NOMO-1 (cell line): Measurements from ENCODE around the gene PALMD.

Source experiments
- DNase-seq, 2 experiments: peaks; one replicate each; lab custom pipeline; 2025; ENCODE audit not compliant: unreplicated experiment in 2 of 2; lab: John Stamatoyannopoulos, UW

PALMD gene

DNA sequence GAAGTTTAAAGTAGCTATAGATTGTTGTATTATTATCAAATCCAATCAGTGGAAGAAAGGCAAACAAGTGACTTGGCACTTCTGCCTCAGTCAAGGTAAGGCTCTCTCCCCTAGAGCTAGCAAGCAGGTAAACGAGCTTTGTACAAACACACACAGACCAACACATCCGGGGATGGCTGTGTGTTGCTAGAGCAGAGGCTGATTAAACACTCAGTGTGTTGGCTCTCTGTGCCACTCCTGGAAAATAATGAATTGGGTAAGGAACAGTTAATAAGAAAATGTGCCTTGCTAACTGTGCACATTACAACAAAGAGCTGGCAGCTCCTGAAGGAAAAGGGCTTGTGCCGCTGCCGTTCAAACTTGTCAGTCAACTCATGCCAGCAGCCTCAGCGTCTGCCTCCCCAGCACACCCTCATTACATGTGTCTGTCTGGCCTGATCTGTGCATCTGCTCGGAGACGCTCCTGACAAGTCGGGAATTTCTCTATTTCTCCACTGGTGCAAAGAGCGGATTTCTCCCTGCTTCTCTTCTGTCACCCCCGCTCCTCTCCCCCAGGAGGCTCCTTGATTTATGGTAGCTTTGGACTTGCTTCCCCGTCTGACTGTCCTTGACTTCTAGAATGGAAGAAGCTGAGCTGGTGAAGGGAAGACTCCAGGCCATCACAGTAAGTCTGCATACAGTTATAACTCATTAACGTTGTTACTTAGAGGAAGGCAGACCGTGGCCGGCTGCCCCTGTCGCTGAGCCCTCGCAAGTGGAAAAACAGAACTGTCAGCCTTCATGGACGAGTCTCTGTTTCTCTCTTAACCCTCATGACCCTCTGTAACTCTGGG, at the start of gene PALMD:
Gene PALMD, plus strand, starts transcription at position 415 of the 833 bp plus-strand sequence. Its CDS starts 205 bp downstream, at position 620.
- DNase-seq: no peak

- DNase-seq: no peak
Observed at GRCh38 chr1:99598738-99599411, 47.0 kb upstream of the PALMD start.

GRCh38 chr1:99599678-99600175, 46.2 kb upstream of the PALMD start:
- no peak for DNase-seq

DNA sequence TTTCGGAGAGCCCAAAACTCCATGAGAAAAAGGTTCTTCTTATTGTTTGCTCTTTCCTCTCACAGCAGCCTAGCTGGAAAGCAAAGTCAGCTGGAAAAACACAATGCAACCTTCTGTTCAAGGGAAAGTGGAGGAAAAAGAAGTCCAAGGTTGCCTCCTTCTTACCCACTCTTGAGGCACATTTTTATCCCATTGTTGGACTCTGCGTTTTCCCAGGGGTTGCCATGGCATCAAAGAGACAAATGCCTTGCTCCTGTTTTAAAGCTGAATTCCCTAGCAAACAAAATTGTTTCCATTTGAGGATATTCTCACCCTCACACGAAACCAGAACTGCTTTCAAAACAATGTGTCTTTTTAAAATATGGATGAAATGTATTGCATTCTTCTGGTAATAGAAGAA, 45.1 kb upstream of the PALMD start:
- no peak for DNase-seq

GRCh38 chr1:99601208-99601607, 44.7 kb upstream of the PALMD start:
- no peak for DNase-seq

DNA sequence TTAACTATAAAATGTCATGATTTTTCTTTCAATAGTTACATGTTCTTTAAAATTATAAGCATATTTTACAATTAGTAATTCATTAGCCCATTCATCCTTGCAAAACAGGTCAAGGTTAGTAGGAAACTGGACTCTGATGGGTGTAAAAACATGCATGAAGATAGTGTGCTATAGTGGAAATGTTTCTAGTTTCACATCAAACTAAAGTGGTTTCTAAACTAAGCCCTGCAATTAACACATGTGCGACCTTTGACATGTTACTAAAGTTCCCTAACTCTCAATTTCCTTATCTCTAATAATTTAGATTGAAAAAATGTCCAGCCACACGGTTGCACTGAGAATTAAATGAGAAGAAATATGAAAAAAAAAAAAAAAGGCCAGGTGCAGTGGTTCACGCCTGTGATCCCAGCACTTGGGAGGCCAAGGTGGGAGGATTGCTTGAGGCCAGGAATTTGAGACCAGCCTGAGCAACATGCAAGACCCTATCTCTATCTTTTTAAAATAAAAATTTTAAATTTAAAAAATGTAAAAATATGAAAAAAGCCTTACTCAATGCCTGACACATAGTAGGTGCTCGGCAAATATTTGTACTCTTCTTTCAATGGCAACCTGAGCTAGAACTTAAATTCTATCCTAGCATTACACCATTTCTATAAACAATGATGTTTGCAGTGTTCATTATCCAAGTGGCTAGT, 44.1 kb upstream of the PALMD start:
- no peak for DNase-seq

DNA sequence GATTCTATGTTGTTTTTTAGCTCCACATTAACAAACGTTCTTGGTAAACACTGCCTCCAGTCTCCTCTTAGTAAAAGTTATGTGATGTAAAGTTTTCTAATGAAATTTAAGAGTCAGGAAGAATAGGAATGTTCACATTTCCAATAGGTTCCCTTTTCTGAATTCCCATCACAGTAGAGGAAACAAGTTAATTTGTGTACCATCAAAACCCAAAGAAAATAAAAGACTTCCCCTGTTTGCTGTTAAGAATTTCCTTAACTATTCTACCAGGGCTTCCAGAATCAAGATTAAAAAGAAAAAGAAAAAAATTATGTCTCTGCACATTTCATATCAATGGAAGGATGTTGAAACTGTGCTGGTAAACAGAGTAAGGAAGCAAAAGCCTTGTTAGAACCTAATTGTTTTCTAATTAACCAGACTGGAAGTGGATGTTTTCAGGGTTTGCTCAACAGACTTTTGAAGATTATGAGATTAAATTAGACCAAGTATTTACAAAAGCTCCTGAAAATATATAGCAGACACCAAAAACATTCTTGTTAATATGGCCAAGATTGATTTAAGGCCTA, 43.4 kb upstream of the PALMD start:
- DNase-seq: no peak

GRCh38 chr1:99603699-99604560, 42.0 kb upstream of the PALMD start:
- DNase-seq: no peak

- DNase-seq: no peak
Observed at GRCh38 chr1:99606306-99606705, 39.6 kb upstream of the PALMD start.

- no peak for DNase-seq
Observed at GRCh38 chr1:99607590-99607989, 38.3 kb upstream of the PALMD start.

DNA sequence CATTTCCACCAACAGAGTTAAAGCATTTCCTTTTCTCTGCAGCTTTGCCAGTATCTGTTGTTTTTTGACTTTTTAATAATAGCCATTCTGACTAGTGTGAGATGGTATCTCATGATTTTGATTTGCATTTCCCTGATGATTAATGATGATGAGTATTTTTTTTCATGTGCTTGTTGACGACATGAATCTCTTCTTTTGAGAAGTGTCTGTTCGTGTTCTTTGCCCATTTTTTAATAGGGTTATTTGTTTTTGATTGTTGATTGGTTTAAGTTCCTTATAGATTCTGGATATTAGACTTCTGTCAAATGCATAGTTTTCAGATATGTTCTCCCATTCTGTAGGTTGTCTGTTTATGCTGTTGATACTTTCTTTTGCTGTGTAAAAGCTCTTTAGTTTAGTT, 37.9 kb upstream of the PALMD start:
- DNase-seq: no peak

- DNase-seq: no peak
Observed at GRCh38 chr1:99613716-99614115, 32.2 kb upstream of the PALMD start.

DNA sequence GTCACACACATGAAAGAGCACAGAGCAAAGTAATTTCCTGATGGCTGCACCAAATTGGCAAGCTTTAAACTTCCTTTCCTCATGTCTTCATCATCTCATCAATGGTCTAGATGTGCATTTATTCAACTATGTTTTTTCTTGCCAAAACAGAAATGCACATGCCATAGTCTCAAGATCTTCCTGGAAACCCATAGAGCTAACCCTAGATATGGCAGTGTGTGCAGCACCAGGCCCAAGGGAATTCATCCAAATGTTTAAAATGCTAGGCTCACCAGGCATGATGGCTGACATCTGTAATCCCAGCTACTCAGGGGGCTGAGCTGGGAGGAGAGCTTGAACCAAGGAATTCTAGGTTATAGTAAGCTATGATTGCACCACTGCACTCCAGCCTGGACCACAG, 31.2 kb upstream of the PALMD start:
- no peak for DNase-seq

- DNase-seq: no peak
Observed at GRCh38 chr1:99619583-99619982, 26.3 kb upstream of the PALMD start.

DNA sequence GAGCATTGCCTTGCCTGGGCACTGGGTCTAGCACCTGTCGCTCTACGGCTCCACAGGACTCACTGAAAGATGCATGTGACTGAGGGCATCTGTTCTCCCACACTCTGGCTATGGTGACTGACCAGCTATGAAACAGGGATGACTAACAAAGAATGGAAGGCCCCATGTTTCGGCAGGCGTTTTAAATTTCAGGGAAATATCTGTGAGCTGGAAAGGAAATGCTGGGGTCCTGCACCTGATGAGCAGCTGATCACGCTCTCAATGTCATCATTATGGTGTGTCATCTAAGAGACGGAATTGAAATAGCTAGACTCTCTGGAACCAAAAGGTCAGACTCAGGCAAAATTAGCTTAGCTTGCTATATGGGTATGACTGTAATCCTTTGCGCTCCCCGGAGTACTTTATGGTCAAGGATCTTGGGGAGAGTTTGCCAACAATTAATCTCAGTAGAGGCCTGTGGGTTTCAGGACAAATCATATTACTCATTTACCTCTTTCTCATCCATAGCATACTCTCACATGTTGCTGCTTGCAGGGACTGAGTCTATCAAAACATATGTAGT, 24.5 kb upstream of the PALMD start:
- no peak for DNase-seq

- DNase-seq: no peak
Observed at GRCh38 chr1:99622702-99623347, 23.1 kb upstream of the PALMD start.

DNA sequence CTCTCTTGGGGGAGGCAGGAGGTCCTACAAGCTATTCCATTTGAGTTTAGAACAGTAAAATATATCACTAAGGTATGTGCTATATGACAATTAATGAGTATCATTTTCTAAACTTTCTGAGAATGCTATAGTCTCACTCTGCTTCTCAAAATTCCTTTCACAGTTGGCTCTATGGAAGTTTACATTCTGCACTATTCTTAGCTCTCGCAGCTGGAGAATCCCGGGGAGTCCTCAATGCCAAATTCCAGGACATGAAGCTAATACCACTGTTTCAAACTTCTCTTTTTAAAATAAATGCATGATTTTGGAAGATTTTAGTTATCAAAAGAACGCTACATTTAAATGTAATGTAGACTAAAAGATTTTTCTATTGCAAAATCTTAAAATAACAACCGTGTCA, 22.4 kb upstream of the PALMD start:
- DNase-seq: no peak

DNA sequence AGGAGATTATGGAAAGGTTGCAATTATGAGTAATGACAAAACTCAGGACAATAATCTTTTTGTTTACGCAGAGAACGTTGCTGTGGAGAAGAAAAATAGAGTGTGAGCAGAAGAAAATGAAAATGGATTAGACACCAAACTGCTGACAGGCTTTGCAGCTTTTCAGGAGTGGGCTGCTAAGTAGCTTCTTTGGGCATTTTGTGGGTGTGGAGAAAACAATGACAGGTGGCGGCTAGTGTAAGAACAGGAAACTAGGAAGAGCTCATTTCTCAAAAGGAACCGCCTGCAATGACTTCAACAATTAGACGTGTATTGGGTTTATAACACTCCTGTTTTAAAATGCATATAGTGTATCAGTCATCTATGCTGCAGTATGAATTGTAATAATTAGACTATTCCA, 18.3 kb upstream of the PALMD start:
- no peak for DNase-seq

GRCh38 chr1:99629164-99629563, 16.7 kb upstream of the PALMD start:
- DNase-seq: no peak
